Skin epidermis (tissue), 12 donors: Measurements from ENCODE around the gene STEAP4.

ENCODE experiments used
- H3K27ac ChIP-seq, 21 experiments: fragments of 200-600 bp; sonication (generic) in 11 of 21; one replicate each; pipeline ENCODE4 v1.5.0; 2020; ENCODE audit warnings: mild to moderate bottlenecking in 3 of 21, inconsistent platforms in 2 of 21, moderate library complexity in 2 of 21
- H3K4me3 ChIP-seq, 7 experiments: fragments of 200-600 bp; sonication (generic) in 2 of 7; one replicate each; pipeline ENCODE4 v1.5.0; 2020; ENCODE audit warnings: inconsistent platforms in 2 of 7, mild to moderate bottlenecking in 2 of 7, moderate library complexity in 1 of 7

STEAP4 gene

DNA sequence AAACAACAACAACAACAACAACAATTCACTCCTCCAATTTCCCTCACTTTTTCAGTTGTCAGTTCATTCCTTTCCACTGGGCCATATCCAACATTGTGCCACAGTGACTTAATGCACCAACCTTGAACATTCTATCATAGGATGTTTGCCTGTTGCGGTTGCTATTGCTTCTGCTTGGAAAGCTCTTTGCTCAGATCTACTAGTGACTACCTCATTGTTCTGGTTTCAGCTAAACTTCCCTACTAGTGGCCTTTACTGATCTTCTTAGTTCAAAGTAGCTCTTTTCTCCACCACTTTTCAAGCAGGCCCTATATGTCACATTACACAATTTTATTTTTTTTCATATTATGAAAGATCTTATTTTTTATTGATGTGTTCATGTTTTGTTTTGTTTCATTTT is 9.8 kb upstream of the STEAP4 start:
- H3K27ac ChIP-seq: no peak overlapping the region

GRCh38 chr7:88315522-88315921 is 8.8 kb upstream of the STEAP4 start:
- H3K4me3 ChIP-seq: no peak overlapping the region
- H3K27ac ChIP-seq: no peak overlapping the region

More for the DNA sequence above, 9.8 kb upstream of the STEAP4 start:
- H3K4me3 ChIP-seq: no peak overlapping the region

DNA sequence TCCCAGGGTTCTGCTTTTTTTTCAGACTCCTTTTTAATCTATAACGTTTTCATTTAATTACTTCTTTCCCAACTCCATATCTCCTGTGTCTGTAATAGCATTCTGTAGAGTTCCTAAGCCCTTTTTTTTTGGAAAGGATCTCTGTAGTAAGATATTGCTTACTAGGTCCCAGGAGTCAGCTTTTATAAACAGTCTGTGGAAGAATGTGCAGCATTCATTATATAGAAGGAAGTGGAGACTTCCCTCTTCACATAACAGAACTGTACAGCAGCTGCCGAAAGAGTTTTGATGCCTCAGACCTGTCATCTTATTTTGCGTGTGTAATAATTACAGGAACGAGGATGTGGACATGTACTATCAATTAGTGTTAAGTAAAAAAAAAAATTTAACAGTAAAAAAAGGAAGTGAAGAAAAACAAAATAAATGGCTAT is 7.4 kb upstream of the STEAP4 start:
- peak overlapping the region in 5 of 21 experiments; percentile 4 to 85 (median 36) for H3K27ac ChIP-seq

DNA sequence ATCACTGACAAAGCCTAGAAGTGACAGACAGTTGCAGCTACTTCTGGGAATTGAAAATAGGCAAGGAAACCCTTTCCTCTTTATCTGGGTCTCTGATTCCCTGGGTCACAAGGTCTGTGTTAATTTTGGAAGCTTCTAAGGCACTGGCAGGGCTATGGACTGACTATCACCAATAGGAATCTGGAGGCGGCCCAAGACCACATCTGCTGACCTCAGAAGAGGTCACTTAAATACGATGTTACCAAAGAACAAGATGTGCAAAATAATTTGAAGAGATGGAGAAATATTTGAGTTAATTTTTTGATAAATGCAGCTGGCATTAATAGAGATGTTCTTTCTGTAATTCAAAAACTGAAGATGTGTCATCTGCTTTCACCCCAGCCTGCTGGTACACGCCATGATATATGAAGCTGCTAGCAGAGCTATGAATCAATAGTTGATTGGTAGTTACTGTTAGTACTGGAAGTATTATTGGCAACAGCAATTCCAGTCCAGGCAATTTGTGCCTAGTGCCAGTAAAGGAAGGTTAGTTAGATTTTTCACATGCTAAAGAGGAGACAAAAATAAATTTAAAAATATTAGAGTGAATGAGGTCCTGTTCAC is 5.5 kb upstream of the STEAP4 start:
- H3K27ac ChIP-seq: peak overlapping the region in 18 of 21 experiments; percentile 11 to 85 (median 59)
- H3K4me3 ChIP-seq: no peak overlapping the region

More for the DNA sequence above, 7.4 kb upstream of the STEAP4 start:
- H3K4me3 ChIP-seq: no peak overlapping the region

DNA sequence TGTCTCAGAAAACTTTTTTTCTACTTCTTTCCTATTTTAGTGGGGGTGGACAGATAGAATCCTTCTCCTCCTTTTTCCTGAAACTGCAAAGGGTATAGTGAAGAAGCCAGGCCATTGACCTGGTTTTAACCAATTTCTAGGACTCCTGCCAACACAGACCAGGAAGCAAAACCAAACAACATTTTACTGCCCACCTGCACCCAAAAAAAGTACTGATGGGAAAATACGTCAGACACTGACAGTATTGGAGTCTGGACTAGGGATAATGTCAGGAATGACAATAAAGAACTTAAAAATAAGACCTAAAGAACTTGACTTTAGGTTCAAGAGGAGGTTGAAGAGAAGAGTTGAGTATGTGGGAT is 5.0 kb upstream of the STEAP4 start:
- H3K27ac ChIP-seq: peak overlapping the region in 19 of 21 experiments; percentile 5 to 85 (median 55)

GRCh38 chr7:88310956-88311674 is 4.4 kb upstream of the STEAP4 start:
- Histone ChIP-seq H3K27ac (peak overlapping the region in 19 of 21 experiments; percentile 5 to 85 (median 55)), H3K4me3 (no peak overlapping the region)

More for the DNA sequence above, 5.0 kb upstream of the STEAP4 start:
- no peak overlapping the region for H3K4me3 ChIP-seq

- H3K27ac ChIP-seq: peak overlapping the region in 11 of 21 experiments; percentile 16 to 85 (median 66)
Measured at GRCh38 chr7:88309819-88310218, 3.1 kb upstream of the STEAP4 start.

GRCh38 chr7:88307823-88308222 is 1.1 kb upstream of the STEAP4 start:
- H3K4me3 ChIP-seq: no peak overlapping the region
- peak overlapping the region in 16 of 21 experiments; percentile 18 to 89 (median 72) for H3K27ac ChIP-seq

More at GRCh38 chr7:88309819-88310218, 3.1 kb upstream of the STEAP4 start:
- no peak overlapping the region for H3K4me3 ChIP-seq

DNA sequence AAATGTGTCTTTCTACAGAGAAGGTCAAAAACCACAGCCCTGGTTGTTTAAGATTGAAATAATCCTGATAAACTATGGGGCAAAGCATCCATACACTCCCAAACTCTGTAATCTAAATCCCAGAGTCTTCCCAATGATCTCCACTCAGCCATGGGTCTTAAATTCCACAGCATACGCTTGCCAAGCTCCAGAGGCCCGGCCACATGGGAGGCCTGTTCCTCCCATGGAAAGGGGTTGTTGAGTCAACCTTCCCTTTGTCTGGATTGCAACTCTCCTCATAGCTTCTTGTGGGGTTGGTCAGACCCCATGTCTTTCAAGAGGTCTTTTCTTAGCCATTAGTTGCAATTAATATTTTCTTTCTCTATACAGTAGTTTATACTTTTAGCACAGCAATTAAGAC is 718 bp upstream of the STEAP4 start:
- H3K4me3 ChIP-seq: no peak overlapping the region
- H3K27ac ChIP-seq: peak overlapping the region in 20 of 21 experiments; percentile 11 to 89 (median 72)

DNA sequence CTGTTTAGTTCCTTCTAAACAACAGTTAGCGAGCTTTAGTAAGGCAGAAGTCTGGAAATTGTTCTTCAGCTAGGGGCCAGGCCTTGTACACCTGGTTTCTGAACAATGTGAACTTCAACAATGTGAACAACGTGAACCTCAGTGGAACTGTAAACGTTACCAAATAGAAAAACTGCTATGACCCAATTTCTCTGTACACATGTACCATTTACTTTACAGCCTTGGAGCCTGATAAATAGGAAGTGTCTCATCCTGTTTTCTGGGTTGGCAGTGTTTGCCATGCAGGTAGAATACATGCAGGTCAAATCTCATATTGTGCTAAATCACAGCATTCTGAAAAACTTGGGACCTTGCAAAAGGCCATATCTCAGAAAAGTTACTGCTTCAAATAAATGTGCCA is 1.6 kb downstream of the STEAP4 start:
- Histone ChIP-seq H3K27ac (peak overlapping the region in 8 of 21 experiments; percentile 27 to 89 (median 76)), H3K4me3 (peak overlapping the region in 2 of 7 experiments; percentile 0 to 51)

DNA sequence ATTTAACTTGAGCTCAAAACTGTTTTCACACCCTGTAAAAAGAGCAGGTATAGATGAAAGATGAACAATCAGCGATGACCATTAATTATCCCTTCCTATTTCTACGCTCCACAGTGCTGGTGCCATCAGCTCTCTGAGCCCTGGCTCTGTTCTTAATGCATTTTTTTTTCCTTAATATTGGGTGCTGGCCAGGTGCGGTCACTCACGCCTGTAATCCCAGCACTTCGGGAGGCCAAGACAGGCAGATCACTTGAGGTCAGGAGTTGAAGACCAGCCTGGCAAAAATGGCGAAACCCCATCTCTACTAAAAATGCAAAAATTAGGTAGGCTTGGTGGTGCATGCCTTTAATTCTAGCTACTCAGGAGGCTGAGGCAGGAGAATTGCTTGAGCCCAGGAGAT is 4.2 kb downstream of the STEAP4 start:
- Histone ChIP-seq H3K27ac (no peak overlapping the region), H3K4me3 (no peak overlapping the region)

DNA sequence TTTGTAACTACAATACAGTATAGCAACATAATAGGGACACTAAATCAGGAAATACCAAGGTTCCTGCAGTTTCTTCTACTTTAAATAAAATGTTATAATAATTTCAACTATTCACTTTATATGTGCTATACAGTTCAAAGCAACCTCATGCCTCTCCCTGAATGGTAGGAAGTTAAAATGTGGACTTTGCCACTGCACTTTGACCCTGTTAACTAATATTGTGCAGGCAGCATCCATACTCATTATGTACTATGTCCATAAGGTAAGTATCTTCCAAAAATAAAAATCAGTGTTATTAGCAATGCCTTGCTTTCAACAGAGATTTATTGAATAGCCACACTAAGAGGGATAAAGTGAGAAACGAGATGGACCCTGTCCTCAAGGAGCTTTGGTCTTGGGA is 4.8 kb downstream of the STEAP4 start:
- Histone ChIP-seq H3K27ac (no peak overlapping the region), H3K4me3 (no peak overlapping the region)

DNA sequence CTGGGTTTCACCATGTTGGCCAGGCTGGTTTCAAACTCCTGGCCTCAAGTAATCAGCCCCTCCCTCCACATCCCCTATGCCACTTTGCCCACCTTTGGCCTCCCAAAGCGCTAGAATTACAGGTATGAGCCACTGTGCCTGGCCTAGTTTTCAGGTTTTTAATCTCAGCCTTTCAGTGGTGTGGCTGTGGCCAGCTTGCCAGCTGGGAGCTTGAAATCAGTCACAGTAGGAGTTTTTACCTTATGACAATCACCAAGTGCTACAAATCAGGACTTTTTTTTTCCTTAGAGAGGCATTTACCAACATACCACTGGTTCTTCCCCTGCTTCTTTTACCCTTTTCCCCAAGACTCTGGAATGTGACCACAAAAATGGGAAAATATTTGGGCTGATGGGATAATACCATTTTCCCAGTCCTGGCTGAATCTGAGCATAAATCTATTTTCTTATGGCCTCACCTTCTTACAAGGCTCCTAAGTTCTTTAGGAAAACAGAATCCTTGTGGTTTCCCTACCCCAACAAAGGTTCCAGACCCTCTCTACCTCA is 6.2 kb downstream of the STEAP4 start:
- H3K27ac ChIP-seq: peak overlapping the region in 1 of 21 experiments; percentile 47
- H3K4me3 ChIP-seq: no peak overlapping the region

GRCh38 chr7:88299126-88299525 is 7.6 kb downstream of the STEAP4 start:
- no peak overlapping the region for H3K27ac ChIP-seq
- no peak overlapping the region for H3K4me3 ChIP-seq

- no peak overlapping the region for H3K4me3 ChIP-seq
- H3K27ac ChIP-seq: no peak overlapping the region
Measured at GRCh38 chr7:88293866-88294265, 12.8 kb downstream of the STEAP4 start.

DNA sequence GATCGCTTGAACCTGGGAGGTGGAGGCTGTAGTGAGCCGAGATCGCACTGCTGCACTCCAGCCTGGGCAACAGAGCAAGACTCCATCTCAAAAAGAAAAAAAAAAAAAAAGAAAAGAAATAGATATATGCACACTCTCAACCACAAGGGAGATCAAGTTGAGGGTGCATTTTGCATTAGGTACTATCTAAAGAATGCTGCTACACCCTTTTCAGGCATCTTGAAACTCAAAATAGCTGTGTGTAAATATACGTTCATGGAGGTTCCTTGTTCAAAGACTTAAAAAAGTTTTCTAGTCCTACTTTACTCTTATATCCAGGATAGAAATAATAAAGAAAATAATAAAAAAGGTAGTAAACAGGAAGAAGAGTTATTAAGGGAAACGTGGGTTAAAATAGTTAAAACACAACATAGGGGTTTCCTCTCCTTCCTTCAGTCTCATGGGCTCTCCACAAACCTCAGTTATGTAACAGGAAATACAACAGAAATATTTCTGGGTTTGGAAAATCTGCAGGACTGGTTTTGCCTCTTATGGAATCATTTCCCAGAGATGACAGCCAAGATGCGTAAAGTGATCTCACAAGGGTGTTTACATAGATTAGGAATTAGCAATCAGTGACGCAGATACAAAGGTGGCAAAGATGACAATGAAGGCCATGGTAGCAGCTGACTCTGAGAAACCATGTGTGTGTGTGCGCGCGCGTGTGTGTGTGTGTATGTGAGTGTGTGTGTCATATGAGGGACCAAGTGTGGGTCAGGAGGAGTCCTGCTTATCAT is 15.1 kb downstream of the STEAP4 start:
- Histone ChIP-seq H3K4me3 (no peak overlapping the region), H3K27ac (peak overlapping the region in 9 of 21 experiments; percentile 6 to 66 (median 47))

DNA sequence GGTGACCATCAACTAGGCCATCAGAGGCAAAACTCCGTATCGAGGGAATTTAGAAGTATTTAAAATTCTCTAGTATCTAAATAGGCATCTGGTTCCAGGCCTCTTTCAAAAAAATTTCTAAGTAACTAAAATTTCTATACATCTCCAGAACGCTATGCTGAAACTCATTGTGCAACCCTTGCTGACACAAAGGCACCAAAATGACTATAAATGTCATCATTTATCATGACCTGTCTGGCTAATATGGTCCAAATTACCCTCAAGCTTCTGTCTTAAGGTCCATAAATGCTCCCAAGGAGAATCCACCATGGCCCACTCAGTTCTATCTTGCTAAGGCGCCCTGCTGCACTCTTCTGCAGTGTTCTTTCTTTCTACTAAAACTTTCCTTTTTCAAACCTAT is 16.2 kb downstream of the STEAP4 start:
- Histone ChIP-seq H3K27ac (peak overlapping the region in 11 of 21 experiments; percentile 2 to 66 (median 45)), H3K4me3 (no peak overlapping the region)

GRCh38 chr7:88289564-88290025 is 17.1 kb downstream of the STEAP4 start:
- H3K4me3 ChIP-seq: no peak overlapping the region
- peak overlapping the region in 6 of 21 experiments; percentile 6 to 66 (median 42) for H3K27ac ChIP-seq

GRCh38 chr7:88281749-88282148 is 24.9 kb downstream of the STEAP4 start:
- no peak overlapping the region for H3K27ac ChIP-seq

DNA sequence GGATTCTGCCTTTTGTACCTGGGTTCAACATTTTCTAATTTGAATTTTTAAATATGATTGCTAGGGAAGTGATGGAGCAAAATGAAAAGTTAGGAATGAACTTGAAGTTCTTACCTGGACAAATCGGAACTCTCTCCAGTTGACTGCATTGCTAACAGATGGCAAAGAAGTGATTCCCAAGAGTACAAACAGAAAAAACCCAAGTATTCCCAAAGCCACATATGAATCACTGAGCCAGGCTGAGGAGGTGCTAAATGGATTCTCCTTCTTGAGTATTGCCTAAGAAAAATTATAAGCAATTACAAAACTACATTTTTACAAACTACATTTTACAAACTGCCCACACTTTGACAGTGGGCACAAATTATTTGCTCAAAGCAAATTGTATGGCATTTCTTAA is 25.9 kb downstream of the STEAP4 start:
- H3K4me3 ChIP-seq: no peak overlapping the region
- H3K27ac ChIP-seq: no peak overlapping the region

More at GRCh38 chr7:88281749-88282148, 24.9 kb downstream of the STEAP4 start:
- no peak overlapping the region for H3K4me3 ChIP-seq
